GM23338 (cell line): ENCODE data around the gene R3HCC1L.

Experiments used
- EZH2 ChIP-seq: fragments of 200-600 bp; sonication (generic); IDR thresholded peaks from one replicate; pipeline ENCODE4 v1.8.0; 2017; ENCODE audit warnings: antibody characterized with exemption, mild to moderate bottlenecking, low read depth; ENCODE audit not compliant: unreplicated experiment
- TF ChIP-seq, protein P1 (sequence below), 2 experiments: fragments of 200-600 bp in 1 of 2; sonication (generic) in 1 of 2; conservative IDR thresholded peaks; 2 replicates each; pipeline versions ENCODE4 v1.5.1 to v1.6.1; 2016 to 2017; ENCODE audit warnings: antibody characterized with exemption in 2 of 2, low read depth in 2 of 2, mild to moderate bottlenecking in 2 of 2, moderate library complexity in 1 of 2
- TF ChIP-seq, protein P2 (sequence below): IDR thresholded peaks from one replicate; pipeline ENCODE4 v1.6.1; 2018; ENCODE audit warnings: antibody characterized with exemption; ENCODE audit not compliant: unreplicated experiment

DNA sequence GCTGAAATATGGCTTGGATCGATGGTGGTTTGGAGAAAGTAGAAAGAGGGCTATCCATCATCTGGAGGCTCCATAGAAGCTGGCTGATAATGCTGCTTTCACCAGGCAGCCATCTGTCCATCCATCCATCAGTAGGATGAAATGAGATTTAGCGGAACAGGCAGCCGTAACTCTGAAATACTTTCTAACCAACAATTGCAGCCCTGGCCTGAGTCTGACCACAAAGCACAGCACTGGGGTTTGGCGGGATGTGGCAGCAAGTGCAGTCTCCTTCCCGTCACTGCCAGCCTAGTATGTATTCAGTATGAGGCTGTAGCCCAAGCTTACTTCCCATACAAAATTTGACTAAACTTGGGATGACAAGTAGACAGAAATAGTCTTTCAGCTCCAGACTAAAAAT lies 38.0 kb downstream of the R3HCC1L start:
- TF ChIP-seq, protein P1, sequence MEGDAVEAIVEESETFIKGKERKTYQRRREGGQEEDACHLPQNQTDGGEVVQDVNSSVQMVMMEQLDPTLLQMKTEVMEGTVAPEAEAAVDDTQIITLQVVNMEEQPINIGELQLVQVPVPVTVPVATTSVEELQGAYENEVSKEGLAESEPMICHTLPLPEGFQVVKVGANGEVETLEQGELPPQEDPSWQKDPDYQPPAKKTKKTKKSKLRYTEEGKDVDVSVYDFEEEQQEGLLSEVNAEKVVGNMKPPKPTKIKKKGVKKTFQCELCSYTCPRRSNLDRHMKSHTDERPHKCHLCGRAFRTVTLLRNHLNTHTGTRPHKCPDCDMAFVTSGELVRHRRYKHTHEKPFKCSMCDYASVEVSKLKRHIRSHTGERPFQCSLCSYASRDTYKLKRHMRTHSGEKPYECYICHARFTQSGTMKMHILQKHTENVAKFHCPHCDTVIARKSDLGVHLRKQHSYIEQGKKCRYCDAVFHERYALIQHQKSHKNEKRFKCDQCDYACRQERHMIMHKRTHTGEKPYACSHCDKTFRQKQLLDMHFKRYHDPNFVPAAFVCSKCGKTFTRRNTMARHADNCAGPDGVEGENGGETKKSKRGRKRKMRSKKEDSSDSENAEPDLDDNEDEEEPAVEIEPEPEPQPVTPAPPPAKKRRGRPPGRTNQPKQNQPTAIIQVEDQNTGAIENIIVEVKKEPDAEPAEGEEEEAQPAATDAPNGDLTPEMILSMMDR (conservative IDR thresholded peaks at IDR 0.05; ENCODE audit: low read depth in 2 of 2), result no peak
- TF ChIP-seq EZH2, result no peak
- TF ChIP-seq, protein P2, sequence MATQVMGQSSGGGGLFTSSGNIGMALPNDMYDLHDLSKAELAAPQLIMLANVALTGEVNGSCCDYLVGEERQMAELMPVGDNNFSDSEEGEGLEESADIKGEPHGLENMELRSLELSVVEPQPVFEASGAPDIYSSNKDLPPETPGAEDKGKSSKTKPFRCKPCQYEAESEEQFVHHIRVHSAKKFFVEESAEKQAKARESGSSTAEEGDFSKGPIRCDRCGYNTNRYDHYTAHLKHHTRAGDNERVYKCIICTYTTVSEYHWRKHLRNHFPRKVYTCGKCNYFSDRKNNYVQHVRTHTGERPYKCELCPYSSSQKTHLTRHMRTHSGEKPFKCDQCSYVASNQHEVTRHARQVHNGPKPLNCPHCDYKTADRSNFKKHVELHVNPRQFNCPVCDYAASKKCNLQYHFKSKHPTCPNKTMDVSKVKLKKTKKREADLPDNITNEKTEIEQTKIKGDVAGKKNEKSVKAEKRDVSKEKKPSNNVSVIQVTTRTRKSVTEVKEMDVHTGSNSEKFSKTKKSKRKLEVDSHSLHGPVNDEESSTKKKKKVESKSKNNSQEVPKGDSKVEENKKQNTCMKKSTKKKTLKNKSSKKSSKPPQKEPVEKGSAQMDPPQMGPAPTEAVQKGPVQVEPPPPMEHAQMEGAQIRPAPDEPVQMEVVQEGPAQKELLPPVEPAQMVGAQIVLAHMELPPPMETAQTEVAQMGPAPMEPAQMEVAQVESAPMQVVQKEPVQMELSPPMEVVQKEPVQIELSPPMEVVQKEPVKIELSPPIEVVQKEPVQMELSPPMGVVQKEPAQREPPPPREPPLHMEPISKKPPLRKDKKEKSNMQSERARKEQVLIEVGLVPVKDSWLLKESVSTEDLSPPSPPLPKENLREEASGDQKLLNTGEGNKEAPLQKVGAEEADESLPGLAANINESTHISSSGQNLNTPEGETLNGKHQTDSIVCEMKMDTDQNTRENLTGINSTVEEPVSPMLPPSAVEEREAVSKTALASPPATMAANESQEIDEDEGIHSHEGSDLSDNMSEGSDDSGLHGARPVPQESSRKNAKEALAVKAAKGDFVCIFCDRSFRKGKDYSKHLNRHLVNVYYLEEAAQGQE, result no peak
